Endothelial cell of umbilical vein (primary cell): ENCODE results near the gene WNT9B. TPM values are rescaled to one million over a fixed set of nuclear protein-coding genes. Genes with fewer than 3 reads are reported as not detected.

ENCODE experiments used
- BruUV-seq: library from RNA; stranded (reverse); fragments of 400-500 nt; replicated peaks from 2 replicates; lab custom pipeline; 2021; lab: Mats Ljungman, UMichigan
- CTCF ChIA-PET: fragments of 300-600, 350-600 bp; sonication (Branson Sonifier 250); formaldehyde crosslinking; loops from one replicate; lab custom pipeline; 2021; ENCODE audit warnings: antibody characterized with exemption, inconsistent platforms; lab: Charles Lee
- POLR2A ChIA-PET: fragments of 300-600, 350-600 bp; sonication (Branson Sonifier 250); formaldehyde crosslinking; loops from one replicate; lab custom pipeline; 2021; ENCODE audit warnings: antibody characterized with exemption, inconsistent platforms; lab: Charles Lee
- DNase-seq: peaks from one replicate; pipeline ENCODE4 v3.0.0-alpha.2; 2011; ENCODE audit warnings: low read depth, low spot score
- FAIRE-seq: peaks from 2 replicates; lab custom pipeline; 2011; peaks lifted over from hg19 to GRCh38; lab: Jason Lieb, UNC
- H2AFZ ChIP-seq: 2 replicates; pipeline ENCODE4 v1.6.0; 2012; ENCODE audit warnings: low read depth, low read length, control low read depth, inconsistent platforms
- H3K27ac ChIP-seq: 2 replicates; pipeline ENCODE4 v1.5.1; 2011; ENCODE audit warnings: low read depth, mild to moderate bottlenecking, control low read depth, low read length, moderate library complexity; ENCODE audit not compliant: insufficient read depth
- H3K27me3 ChIP-seq, 2 experiments: 2 replicates each; pipeline versions ENCODE4 v1.6.0 to v1.6.1; 2011; ENCODE audit warnings: low read length in 2 of 2, mixed read lengths in 1 of 2; ENCODE audit not compliant: control insufficient read depth in 2 of 2, insufficient read depth in 2 of 2
- H3K36me3 ChIP-seq, 2 experiments: 2 replicates in 1 of 2; 3 replicates in 1 of 2; pipeline ENCODE4 v1.5.1; 2011; ENCODE audit warnings: low read length in 2 of 2, mild to moderate bottlenecking in 1 of 2, moderate library complexity in 1 of 2; ENCODE audit not compliant: control insufficient read depth in 2 of 2, insufficient read depth in 2 of 2; ENCODE audit errors: extremely low read depth in 1 of 2
- H3K4me1 ChIP-seq: 3 replicates; pipeline ENCODE4 v1.5.1; 2011; ENCODE audit warnings: mild to moderate bottlenecking, low read length; ENCODE audit not compliant: control insufficient read depth, insufficient read depth; ENCODE audit errors: extremely low read depth
- H3K4me2 ChIP-seq: 2 replicates; pipeline ENCODE4 v1.6.1; 2011; ENCODE audit warnings: low read length, control low read depth, mixed read lengths; ENCODE audit not compliant: insufficient read depth
- H3K4me3 ChIP-seq, 3 experiments: fragments of 200-600 bp in 1 of 3; sonication (generic), shearing (Covaris generic) in 1 of 3; replicated peaks in 1 of 3; 2 replicates each; pipeline ENCODE4 v1.5.1; 2011 to 2016; ENCODE audit warnings: control low read depth in 3 of 3, low read length in 3 of 3, mild to moderate bottlenecking in 2 of 3, inconsistent platforms in 1 of 3, low read depth in 1 of 3, moderate library complexity in 1 of 3; ENCODE audit not compliant: insufficient read depth in 1 of 3
- H3K79me2 ChIP-seq: 2 replicates; pipeline ENCODE4 v1.6.0; 2012; ENCODE audit warnings: low read length, inconsistent platforms; ENCODE audit not compliant: control insufficient read depth, insufficient read depth
- H3K9ac ChIP-seq: replicated peaks from 2 replicates; pipeline ENCODE3; 2011; ENCODE audit warnings: low read length, control low read depth; ENCODE audit not compliant: insufficient read depth; ENCODE audit errors: extremely low read depth
- H3K9me1 ChIP-seq: replicated peaks from 3 replicates; pipeline ENCODE4 v1.6.0; 2011; ENCODE audit warnings: mild to moderate bottlenecking, low read length; ENCODE audit not compliant: control insufficient read depth, insufficient read depth; ENCODE audit errors: extremely low read depth
- H3K9me3 ChIP-seq: replicated peaks from 2 replicates; pipeline ENCODE4 v1.5.1; 2012; ENCODE audit warnings: low read length, inconsistent platforms; ENCODE audit not compliant: control insufficient read depth, insufficient read depth
- H4K20me1 ChIP-seq: replicated peaks from 2 replicates; pipeline ENCODE3; 2011; ENCODE audit warnings: mild to moderate bottlenecking, low read length; ENCODE audit not compliant: control insufficient read depth, insufficient read depth; ENCODE audit errors: extremely low read depth
- EZH2 ChIP-seq: IDR thresholded peaks from 2 replicates; pipeline ENCODE4 v1.6.1; 2012; ENCODE audit warnings: borderline replicate concordance, low read depth, mild to moderate bottlenecking, moderate library complexity, low read length, inconsistent platforms; ENCODE audit not compliant: severe bottlenecking
- FOS ChIP-seq: IDR thresholded peaks from 2 replicates; pipeline ENCODE4 v1.6.1; 2011; ENCODE audit warnings: mild to moderate bottlenecking, low read length, moderate library complexity, borderline replicate concordance; ENCODE audit not compliant: insufficient read depth
- GATA2 ChIP-seq: IDR thresholded peaks from 2 replicates; pipeline ENCODE4 v1.7.0; 2011; ENCODE audit warnings: low read depth, mild to moderate bottlenecking, moderate library complexity, mixed read lengths, low read length; ENCODE audit not compliant: insufficient read length, insufficient read depth
- JUN ChIP-seq: IDR thresholded peaks from 2 replicates; pipeline ENCODE4 v1.6.1; 2011; ENCODE audit warnings: borderline replicate concordance, low read depth; ENCODE audit not compliant: insufficient read length, insufficient read depth
- MYC ChIP-seq: IDR thresholded peaks from one replicate; pipeline ENCODE4 v1.6.1; 2011; ENCODE audit warnings: mild to moderate bottlenecking, low read depth, low read length
- POLR2A ChIP-seq: IDR thresholded peaks from 2 replicates; pipeline ENCODE4 v1.6.1; 2012; ENCODE audit warnings: low read depth, mild to moderate bottlenecking, control low read depth, low read length
- POLR2AphosphoS5 ChIP-seq: IDR thresholded peaks from 2 replicates; pipeline ENCODE4 v1.6.1; 2012; ENCODE audit warnings: low read depth, mild to moderate bottlenecking, control low read depth, low read length, moderate library complexity; ENCODE audit not compliant: insufficient read depth
- dilution Hi-C: fragments of 300-500 bp; cut with MboI; formaldehyde crosslinking; loops from one replicate; pipeline ENCODE4 v1.15.0; 2019; ENCODE audit warnings: low sequenced_read_pairs; ENCODE audit not compliant: extremely low pct_ligation_motif_present
- intact Hi-C: fragments of 100-400 bp; cut with micrococcal nuclease; formaldehyde crosslinking; loops from one replicate; pipeline ENCODE4 v1.10.0; 2022
- polyA plus RNA-seq, 4 experiments: library from polyadenylated mRNA; depleted of rRNA in 3 of 4; stranded (reverse) in 3 of 4; unstranded in 1 of 4; fragments of >200 nt; gene quantifications; 2 replicates each; pipeline versions ENCODE4 v1.2.1 to v1.2.3, GENCODE V29; 2011 to 2012; ENCODE audit warnings: missing spikeins in 1 of 4
- total RNA-seq: library from RNA; stranded (reverse); gene quantifications from 2 replicates; pipeline ENCODE4 v1.2.3, GENCODE V29; 2021
- TF ChIP-seq, protein P1 (sequence below), 2 donors: IDR thresholded peaks; 1 replicate in 1 of 2; 2 replicates in 1 of 2; pipeline ENCODE4 v1.5.1; 2011; ENCODE audit warnings: low read length in 2 of 2, mild to moderate bottlenecking in 2 of 2, moderate library complexity in 2 of 2, control low read depth in 1 of 2, inconsistent platforms in 1 of 2, low read depth in 1 of 2; ENCODE audit not compliant: insufficient read depth in 1 of 2; ENCODE audit errors: extremely low read depth in 1 of 2
- TF ChIP-seq, protein P2 (sequence below): IDR thresholded peaks from 2 replicates; pipeline ENCODE4 v1.6.1; 2011; ENCODE audit not compliant: insufficient read depth, insufficient read length

The WNT9B gene
- total and polyA plus RNA-seq, 2 donors (not counting 3 experiments of a cell fraction or from before 2014, with no cell fraction given), result not detected

DNA sequence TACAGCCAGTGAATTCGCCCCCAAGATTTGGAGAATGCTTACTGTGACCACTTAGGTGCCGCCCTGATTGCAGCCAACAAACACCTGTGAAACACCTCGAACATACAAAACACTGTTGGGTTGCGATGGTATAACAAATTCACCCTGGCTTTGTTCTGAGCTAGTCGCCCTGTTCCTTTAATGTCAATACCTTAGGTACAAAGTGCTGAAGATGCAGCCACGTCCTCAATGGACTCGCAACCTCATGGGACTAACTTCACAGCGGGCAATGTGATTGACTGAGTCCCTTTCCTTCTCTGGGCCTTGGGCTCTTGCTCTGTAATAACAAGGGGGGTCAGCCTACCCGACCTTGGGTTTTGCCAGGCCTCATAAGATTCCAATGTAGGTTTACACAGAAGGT lies 42.6 kb downstream of the WNT9B start:
- no TSS peak for BruUV-seq
- Histone ChIP-seq H3K4me2 (no peak overlapping the region), H3K36me3 (no peaks in the 10 kb centered on the region), H3K9ac (no peak overlapping the region), H3K9me1 (no peaks in the 10 kb centered on the region), H3K27ac (no peak overlapping the region), H2AFZ (no peak overlapping the region), H3K27me3 (peaks cover 7 to 10% of the 10 kb centered on the region in 2 experiments), H3K4me1 (no peaks in the 10 kb centered on the region), H3K4me3 (no peak overlapping the region), H3K9me3 (no peaks in the 10 kb centered on the region), H4K20me1 (no peaks in the 10 kb centered on the region), H3K79me2 (no peaks in the 10 kb centered on the region)
- no peak for TF ChIP-seq EZH2
- TF ChIP-seq, protein P1, sequence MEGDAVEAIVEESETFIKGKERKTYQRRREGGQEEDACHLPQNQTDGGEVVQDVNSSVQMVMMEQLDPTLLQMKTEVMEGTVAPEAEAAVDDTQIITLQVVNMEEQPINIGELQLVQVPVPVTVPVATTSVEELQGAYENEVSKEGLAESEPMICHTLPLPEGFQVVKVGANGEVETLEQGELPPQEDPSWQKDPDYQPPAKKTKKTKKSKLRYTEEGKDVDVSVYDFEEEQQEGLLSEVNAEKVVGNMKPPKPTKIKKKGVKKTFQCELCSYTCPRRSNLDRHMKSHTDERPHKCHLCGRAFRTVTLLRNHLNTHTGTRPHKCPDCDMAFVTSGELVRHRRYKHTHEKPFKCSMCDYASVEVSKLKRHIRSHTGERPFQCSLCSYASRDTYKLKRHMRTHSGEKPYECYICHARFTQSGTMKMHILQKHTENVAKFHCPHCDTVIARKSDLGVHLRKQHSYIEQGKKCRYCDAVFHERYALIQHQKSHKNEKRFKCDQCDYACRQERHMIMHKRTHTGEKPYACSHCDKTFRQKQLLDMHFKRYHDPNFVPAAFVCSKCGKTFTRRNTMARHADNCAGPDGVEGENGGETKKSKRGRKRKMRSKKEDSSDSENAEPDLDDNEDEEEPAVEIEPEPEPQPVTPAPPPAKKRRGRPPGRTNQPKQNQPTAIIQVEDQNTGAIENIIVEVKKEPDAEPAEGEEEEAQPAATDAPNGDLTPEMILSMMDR (IDR thresholded peaks at IDR 0.05; ENCODE audit: extremely low read depth in 1 of 2, insufficient read depth in 1 of 2, low read depth in 1 of 2, low read length in 2 of 2), result no peak
- TF ChIP-seq POLR2AphosphoS5, result no peak
- TF ChIP-seq, protein P2, sequence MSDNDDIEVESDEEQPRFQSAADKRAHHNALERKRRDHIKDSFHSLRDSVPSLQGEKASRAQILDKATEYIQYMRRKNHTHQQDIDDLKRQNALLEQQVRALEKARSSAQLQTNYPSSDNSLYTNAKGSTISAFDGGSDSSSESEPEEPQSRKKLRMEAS, result no peak
- no peak for TF ChIP-seq POLR2A
- no peak for TF ChIP-seq MYC
- TF ChIP-seq FOS, result no peak
- TF ChIP-seq JUN, result no peak
- TF ChIP-seq GATA2, result no peak
- FAIRE-seq (no peak), DNase-seq (no peak)
- ChIA-PET CTCF (no interaction called here), POLR2A (no interaction called here)
- dilution Hi-C loops, result no loop called here
- intact Hi-C loops, result no loop called here
